HT1080 (cell line): ENCODE results near the gene LMO1. TPM values are rescaled to one million over a fixed set of nuclear protein-coding genes. Genes with fewer than 3 reads are reported as not detected.

Experiments
- DNase-seq: peaks from one replicate; pipeline ENCODE4 v3.0.0-alpha.2; 2015; ENCODE audit warnings: low read depth
- total RNA-seq: library from RNA; depleted of rRNA; stranded (reverse); fragments of >200 nt; shearing (Covaris generic); gene quantifications from 2 replicates; pipeline ENCODE4 v1.2.3, GENCODE V29; 2014

The LMO1 gene
- total RNA-seq, 1 experiment from 2014 or later: 0.18 TPM

- no peak for DNase-seq
These were observed 25.3 kb upstream of the LMO1 start for GRCh38 chr11:8288824-8289491.

GRCh38 chr11:8288166-8288772, 24.6 kb upstream of the LMO1 start:
- DNase-seq: no peak

- no peak for DNase-seq
These were observed 24.0 kb upstream of the LMO1 start for GRCh38 chr11:8287703-8288102.

- DNase-seq: no peak
These were observed 23.6 kb upstream of the LMO1 start for GRCh38 chr11:8287297-8287696.

- DNase-seq: no peak
These were observed 23.2 kb upstream of the LMO1 start for GRCh38 chr11:8286886-8287285.

- no peak for DNase-seq
These were observed 22.1 kb upstream of the LMO1 start for GRCh38 chr11:8285796-8286195.

GRCh38 chr11:8285228-8285627, 21.6 kb upstream of the LMO1 start:
- no peak for DNase-seq

GRCh38 chr11:8283465-8284230, 20.0 kb upstream of the LMO1 start:
- no peak for DNase-seq

GRCh38 chr11:8283100-8283464, 19.4 kb upstream of the LMO1 start:
- no peak for DNase-seq

GRCh38 chr11:8282631-8283030, 19.0 kb upstream of the LMO1 start:
- no peak for DNase-seq

GRCh38 chr11:8281266-8281665, 17.6 kb upstream of the LMO1 start:
- DNase-seq: no peak

GRCh38 chr11:8277691-8278090, 14.0 kb upstream of the LMO1 start:
- no peak for DNase-seq

GRCh38 chr11:8276528-8276927, 12.8 kb upstream of the LMO1 start:
- DNase-seq: no peak

- no peak for DNase-seq
These were observed 9.6 kb upstream of the LMO1 start for GRCh38 chr11:8273287-8273686.

GRCh38 chr11:8271106-8271886, 7.6 kb upstream of the LMO1 start:
- no peak for DNase-seq

GRCh38 chr11:8269636-8270035, 6.0 kb upstream of the LMO1 start:
- no peak for DNase-seq

- no peak for DNase-seq
These were observed 5.1 kb upstream of the LMO1 start for GRCh38 chr11:8268530-8269400.

GRCh38 chr11:8267831-8268529, 4.3 kb upstream of the LMO1 start:
- no peak for DNase-seq

GRCh38 chr11:8267280-8267679, 3.6 kb upstream of the LMO1 start:
- DNase-seq: no peak
